GM19372 (cell line): Measurements from ENCODE around the gene NOS1AP.

Experiments
- ATAC-seq: cut with Tn5 transposase; IDR thresholded peaks from one replicate; pipeline ENCODE4 v1.9.1; 2021; ENCODE audit warnings: mild to moderate bottlenecking, low read depth, moderate library complexity; ENCODE audit not compliant: unreplicated experiment

NOS1AP gene

GRCh38 chr1:162235241-162235800 lies 165.8 kb downstream of the NOS1AP start:
- no peak for ATAC-seq

- ATAC-seq: no peak
Measured at GRCh38 chr1:162236201-162236600, 166.7 kb downstream of the NOS1AP start.

- ATAC-seq: no peak
Measured at GRCh38 chr1:162236618-162237017, 167.1 kb downstream of the NOS1AP start.

GRCh38 chr1:162240577-162240976 lies 171.1 kb downstream of the NOS1AP start:
- no peak for ATAC-seq

- ATAC-seq: no peak
Measured at GRCh38 chr1:162242804-162243203, 173.3 kb downstream of the NOS1AP start.

- no peak for ATAC-seq
Measured at GRCh38 chr1:162248854-162249535, 179.5 kb downstream of the NOS1AP start.

GRCh38 chr1:162250004-162250730 lies 180.7 kb downstream of the NOS1AP start:
- ATAC-seq: no peak

- no peak for ATAC-seq
Measured at GRCh38 chr1:162251102-162251501, 181.6 kb downstream of the NOS1AP start.

GRCh38 chr1:162252214-162252613 lies 182.7 kb downstream of the NOS1AP start:
- ATAC-seq: no peak

- no peak for ATAC-seq
Measured at GRCh38 chr1:162253790-162254189, 184.3 kb downstream of the NOS1AP start.

- ATAC-seq: no peak
Measured at GRCh38 chr1:162256287-162256686, 186.8 kb downstream of the NOS1AP start.

- ATAC-seq: no peak
Measured at GRCh38 chr1:162258394-162258793, 188.9 kb downstream of the NOS1AP start.

GRCh38 chr1:162259894-162260455 lies 190.5 kb downstream of the NOS1AP start:
- ATAC-seq: no peak

GRCh38 chr1:162264108-162264507 lies 194.6 kb downstream of the NOS1AP start:
- ATAC-seq: no peak

GRCh38 chr1:162265983-162266382 lies 196.5 kb downstream of the NOS1AP start:
- no peak for ATAC-seq

- no peak for ATAC-seq
Measured at GRCh38 chr1:162270016-162270770, 200.7 kb downstream of the NOS1AP start.

GRCh38 chr1:162271972-162272371 lies 202.5 kb downstream of the NOS1AP start:
- no peak for ATAC-seq

GRCh38 chr1:162272419-162272818 lies 202.9 kb downstream of the NOS1AP start:
- no peak for ATAC-seq

- no peak for ATAC-seq
Measured at GRCh38 chr1:162275622-162276175, 206.2 kb downstream of the NOS1AP start.

- ATAC-seq: no peak
Measured at GRCh38 chr1:162276493-162276892, 207.0 kb downstream of the NOS1AP start.

GRCh38 chr1:162279136-162279498 lies 209.6 kb downstream of the NOS1AP start:
- no peak for ATAC-seq
